ENCODE data around the gene CAPN8.

GRCh38 chr1:223652436-223652941 is 13.0 kb downstream of the CAPN8 start:
- TF ChIP-seq, protein P1, sequence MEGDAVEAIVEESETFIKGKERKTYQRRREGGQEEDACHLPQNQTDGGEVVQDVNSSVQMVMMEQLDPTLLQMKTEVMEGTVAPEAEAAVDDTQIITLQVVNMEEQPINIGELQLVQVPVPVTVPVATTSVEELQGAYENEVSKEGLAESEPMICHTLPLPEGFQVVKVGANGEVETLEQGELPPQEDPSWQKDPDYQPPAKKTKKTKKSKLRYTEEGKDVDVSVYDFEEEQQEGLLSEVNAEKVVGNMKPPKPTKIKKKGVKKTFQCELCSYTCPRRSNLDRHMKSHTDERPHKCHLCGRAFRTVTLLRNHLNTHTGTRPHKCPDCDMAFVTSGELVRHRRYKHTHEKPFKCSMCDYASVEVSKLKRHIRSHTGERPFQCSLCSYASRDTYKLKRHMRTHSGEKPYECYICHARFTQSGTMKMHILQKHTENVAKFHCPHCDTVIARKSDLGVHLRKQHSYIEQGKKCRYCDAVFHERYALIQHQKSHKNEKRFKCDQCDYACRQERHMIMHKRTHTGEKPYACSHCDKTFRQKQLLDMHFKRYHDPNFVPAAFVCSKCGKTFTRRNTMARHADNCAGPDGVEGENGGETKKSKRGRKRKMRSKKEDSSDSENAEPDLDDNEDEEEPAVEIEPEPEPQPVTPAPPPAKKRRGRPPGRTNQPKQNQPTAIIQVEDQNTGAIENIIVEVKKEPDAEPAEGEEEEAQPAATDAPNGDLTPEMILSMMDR (IDR thresholded peaks at IDR 0.05): no peak
- no peak for TF ChIP-seq POLR2A (IDR thresholded peaks at IDR 0.05)

Data from thyroid gland (tissue), 4 donors.